Measurements from ENCODE around the gene IMPDH1.

Gene IMPDH1

GRCh38 chr7:128385988-128386925 is 23.5 kb downstream of the IMPDH1 start:
- FAIRE-seq, result no peak

DNA sequence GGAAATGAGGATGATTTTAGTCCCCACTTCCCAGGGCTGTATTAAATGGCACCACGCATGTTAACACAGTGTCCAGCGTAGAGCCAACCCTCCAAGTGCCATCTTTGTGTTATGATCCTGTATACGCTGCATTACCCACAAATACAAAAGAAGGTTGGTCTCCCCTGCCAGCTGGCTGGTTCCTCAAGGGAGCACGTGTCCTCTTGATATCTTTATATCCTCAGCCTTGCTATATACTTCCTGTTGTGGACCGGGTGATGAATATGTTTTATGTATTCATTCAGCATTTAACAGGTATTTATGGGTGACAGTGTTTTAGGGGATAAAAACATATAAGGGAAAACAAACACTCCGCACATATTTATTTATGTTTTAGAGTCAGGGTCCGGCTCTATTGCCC is 25.1 kb downstream of the IMPDH1 start:
- FAIRE-seq, result no peak

DNA sequence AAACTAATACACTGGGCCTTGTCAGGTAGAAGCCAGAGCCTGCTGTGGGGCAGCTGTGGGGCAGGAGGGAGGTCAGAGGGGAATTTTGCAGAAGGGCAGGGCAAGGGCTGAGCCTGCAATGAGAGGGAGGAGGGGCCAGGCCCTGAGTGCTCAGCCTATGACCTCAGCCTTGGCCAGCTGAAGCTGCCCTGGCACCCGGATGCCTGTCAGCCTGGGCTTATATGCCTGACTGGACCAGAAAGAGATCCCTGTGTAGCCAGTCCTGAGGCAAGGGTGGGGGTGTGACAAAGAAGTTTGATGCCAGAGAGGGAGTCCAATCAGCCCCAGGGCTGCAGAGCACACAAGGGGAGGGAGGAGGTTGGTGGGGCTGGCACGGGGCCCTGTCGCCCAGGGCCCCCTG is 26.0 kb downstream of the IMPDH1 start:
- no peak for FAIRE-seq

- no peak for FAIRE-seq
These were observed 28.5 kb downstream of the IMPDH1 start for GRCh38 chr7:128381161-128381821.

- no peak for FAIRE-seq
These were observed 29.2 kb downstream of the IMPDH1 start for GRCh38 chr7:128380483-128381106.

- FAIRE-seq, result no peak
These were observed 29.8 kb downstream of the IMPDH1 start for GRCh38 chr7:128379900-128380479.

GRCh38 chr7:128378637-128379036 is 31.1 kb downstream of the IMPDH1 start:
- no peak for FAIRE-seq

GRCh38 chr7:128376077-128376476 is 33.7 kb downstream of the IMPDH1 start:
- FAIRE-seq, result no peak

DNA sequence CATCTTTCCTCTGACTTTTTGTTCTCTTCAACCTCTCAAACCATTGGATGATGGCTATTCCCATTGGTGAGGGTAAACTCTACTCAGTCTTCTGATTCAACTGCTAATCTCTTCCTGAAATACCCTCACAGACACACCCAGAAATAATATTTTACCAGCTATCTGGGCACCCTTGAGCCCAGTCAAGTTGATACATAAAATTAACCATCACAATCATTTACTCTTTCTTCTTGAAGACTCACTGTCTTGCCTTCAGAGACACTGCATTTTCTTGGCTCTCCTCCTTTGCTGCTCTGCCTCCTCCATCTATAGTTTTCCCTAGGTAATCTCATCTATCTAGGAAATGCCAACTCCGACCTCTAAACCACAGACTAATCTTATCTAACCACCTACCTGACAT is 35.7 kb downstream of the IMPDH1 start:
- no peak for FAIRE-seq

GRCh38 chr7:128373606-128374005 is 36.2 kb downstream of the IMPDH1 start:
- no peak for FAIRE-seq

DNA sequence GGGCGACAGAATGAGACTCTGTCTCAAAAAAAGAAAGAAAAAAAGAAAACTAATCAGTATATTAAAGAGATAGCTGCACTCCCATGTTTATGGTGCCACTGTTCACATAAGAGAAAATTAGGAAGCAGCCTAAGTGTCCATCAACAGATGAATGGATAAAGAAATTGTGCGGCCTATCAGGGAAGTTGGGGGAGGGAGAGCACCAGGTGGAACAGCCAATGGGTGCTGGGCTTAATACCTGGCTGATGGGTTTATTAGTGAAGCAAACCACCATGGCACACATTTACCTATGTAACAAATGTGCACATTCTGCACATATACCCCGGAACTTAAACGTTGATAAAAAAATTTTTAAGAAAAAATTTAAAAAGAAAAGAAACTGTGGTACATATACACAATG is 39.3 kb downstream of the IMPDH1 start:
- FAIRE-seq, result no peak

- FAIRE-seq, result no peak
These were observed 42.8 kb downstream of the IMPDH1 start for GRCh38 chr7:128366986-128367385.

DNA sequence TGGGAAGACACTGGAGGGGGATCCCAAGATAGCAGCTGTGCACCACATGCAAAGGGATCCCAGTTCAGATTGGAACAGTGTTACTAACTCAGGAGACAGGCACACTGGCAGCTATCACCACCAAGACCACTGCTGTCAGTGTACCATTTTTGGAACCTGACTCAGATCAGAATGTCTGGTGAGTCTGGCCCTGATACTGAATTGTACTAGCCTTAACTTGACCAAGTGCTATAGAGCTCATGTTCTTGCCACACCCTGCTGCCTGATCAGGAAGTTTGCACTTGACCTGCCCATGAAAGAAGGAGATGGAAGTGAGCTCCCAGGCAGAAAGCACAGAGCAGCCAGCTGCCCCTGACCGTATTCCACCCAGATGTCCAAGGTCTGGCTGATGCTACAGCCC is 43.5 kb downstream of the IMPDH1 start:
- FAIRE-seq, result no peak

- FAIRE-seq, result no peak
These were observed 44.4 kb downstream of the IMPDH1 start for GRCh38 chr7:128365432-128365831.

- FAIRE-seq, result no peak
These were observed 45.5 kb downstream of the IMPDH1 start for GRCh38 chr7:128364166-128364870.

DNA sequence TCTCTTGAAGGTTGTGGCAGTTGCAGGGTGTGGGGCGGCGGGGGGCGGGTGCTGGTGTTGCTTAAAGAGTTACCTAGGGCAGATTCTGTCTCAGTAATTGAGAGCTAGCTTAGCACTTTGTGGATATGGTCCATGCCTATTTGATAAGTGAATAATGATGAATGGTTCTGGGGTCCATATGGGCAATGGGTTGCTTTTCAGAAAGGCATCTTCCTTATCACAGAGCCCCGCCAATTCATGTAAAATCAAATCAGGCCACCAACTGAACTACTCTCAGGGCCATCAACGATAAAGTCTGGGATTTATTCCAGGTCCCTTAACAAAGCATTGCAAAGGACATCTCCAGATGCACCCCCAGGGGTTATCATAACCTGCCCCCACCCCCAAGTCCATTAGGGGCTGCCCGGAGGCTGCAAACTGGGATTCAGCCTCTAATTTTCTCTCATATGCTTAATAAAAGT is 46.5 kb downstream of the IMPDH1 start:
- FAIRE-seq, result no peak

GRCh38 chr7:128362670-128363069 is 47.1 kb downstream of the IMPDH1 start:
- no peak for FAIRE-seq

DNA sequence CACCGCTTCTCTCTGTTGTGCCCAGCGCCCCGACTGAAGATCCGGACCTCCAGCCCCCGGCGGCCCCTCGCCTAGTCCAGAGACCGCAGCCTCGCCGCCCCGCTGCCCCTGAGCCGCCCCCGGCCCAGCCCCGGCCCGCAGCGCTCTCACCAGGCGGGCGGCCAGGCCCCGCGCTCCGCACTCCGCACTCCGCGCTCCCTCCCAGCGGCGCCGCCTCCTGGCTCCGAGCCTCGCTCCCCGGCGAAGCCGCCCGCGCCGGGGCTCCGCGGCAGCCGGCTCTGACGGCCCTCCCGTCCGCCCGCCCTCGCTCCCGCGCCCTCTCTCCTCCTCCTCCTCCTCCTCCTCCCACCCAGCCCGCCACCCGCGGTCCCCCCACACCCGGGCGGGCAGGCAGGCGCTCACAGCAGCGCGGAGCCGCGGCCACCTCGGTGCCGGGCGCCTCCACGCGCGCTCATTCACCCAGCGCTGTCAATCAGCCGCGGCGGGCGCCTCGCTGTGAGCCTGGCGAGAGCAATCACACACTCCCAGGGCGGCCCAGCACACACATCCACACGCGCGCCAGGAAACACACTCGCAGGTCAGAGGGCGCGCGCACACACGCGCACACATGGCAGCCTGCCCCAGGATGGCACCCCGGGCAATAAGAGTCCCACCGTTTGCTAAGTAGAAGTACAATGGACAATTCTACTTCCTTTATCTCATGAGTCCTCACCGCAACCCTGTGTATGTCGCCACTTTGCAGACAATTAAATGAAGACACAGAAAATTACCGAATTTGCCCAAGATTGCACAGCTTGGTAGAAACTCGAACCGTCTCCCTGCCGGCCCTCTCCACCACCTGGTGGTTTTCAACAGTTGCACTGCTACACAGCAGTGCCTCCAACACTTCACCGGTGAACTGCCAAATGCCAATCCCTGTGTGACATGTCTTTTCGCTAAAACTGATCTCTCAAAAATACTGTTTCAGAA is 48.1 kb downstream of the IMPDH1 start, which contains the start of gene PRRT4:
TSS of gene PRRT4 (minus strand) at position 280 of the 969 bp plus-strand sequence.
- FAIRE-seq, result no peak

DNA sequence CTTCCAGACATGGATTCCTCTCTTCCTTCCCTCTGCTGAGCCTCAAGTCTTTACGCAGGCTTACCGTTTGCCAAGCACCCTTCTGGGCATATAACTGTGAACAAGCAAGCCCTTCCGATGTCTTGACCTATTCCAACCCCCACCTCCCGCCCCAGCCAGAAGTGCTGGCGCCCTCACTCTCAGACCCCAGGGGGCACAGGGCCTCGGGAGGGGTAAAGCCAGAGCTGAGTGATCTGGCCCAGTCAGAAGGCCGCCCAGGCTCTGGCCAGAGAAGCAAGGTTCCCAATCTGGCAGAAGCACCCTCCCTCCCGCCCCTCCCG is 49.5 kb downstream of the IMPDH1 start:
- FAIRE-seq, result no peak

DNA sequence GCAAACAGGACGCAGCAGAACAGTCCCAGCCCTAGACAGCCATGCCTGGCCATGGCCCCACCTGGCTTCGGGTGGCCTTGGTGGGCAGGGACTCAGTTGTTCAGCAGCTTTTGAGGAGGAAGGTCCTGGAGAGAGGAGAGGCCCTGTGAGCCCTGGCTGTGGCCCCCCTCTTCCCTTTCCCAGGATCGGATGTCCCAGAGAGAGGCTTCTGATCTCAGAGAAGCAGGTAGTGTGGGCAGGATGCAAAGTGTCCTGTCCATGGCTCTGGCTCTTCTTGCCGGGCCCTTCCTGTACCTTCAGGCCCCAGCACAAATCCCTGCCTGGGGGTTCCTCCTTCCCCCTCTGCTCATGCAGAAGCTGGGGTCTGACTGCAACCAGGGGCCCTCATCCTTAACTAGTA is 49.8 kb downstream of the IMPDH1 start:
- FAIRE-seq, result no peak

DNA sequence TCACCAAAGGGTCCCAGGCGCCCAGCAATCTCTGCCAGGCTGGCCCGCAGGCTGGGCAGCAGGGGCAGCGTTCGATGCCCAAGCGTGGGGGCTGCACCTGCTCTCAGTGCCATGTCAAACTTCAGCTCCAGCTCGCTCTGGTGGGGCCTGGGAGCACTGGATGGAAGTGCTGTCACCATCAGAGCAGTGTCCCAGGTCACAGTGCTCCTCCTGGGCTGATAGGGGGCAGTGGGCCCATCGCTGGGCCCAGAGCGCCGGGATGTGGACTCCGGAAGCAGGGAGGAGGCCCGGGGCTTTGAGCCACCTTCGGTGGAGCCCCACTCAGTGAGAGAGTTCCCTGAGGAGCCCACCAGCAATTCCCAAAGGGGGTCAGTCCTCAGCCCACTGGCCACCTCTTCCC is 50.4 kb downstream of the IMPDH1 start:
- FAIRE-seq, result no peak

DNA sequence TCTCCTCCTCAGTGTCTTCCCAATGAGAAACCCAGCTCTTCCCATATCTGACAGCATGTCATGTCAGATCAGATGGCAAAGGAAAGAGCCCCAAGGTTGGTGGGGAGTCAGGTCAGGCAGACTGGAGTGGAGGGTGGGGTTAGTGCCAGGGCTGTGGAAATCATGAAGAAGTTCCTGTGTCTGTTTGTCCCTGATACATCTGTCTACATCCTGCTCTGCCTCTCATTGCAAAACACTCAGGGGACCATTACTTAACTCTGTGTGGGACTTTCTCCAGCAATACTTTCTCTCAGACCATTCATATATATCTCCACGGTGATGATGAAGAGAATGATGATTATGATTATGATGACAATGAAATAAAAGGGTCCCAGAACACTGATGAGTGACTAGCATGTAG is 51.5 kb downstream of the IMPDH1 start:
- no peak for FAIRE-seq
